GM12873 (cell line): ENCODE results near the gene TRAF3IP1.

ENCODE experiments used
- CTCF ChIP-seq: IDR thresholded peaks from 2 replicates; pipeline ENCODE4 v1.5.1; 2012; ENCODE audit warnings: low read depth, mild to moderate bottlenecking, moderate library complexity, low read length, control low read depth; ENCODE audit not compliant: insufficient read depth; ENCODE audit errors: missing control alignments

TRAF3IP1 gene

GRCh38 chr2:238424313-238424700, 104.0 kb downstream of the TRAF3IP1 start:
- TF ChIP-seq CTCF = no peak

GRCh38 chr2:238425505-238425978, 105.2 kb downstream of the TRAF3IP1 start:
- no peak for TF ChIP-seq CTCF

- TF ChIP-seq CTCF = no peak
These were observed 105.8 kb downstream of the TRAF3IP1 start for GRCh38 chr2:238425979-238426567.

- TF ChIP-seq CTCF = no peak
These were observed 106.5 kb downstream of the TRAF3IP1 start, which contains the start of gene ASB1 for GRCh38 chr2:238426568-238427434. Gene ASB1 (plus strand): TSS chr2:238426927. CDS start chr2:238427071, 144 bp downstream.

GRCh38 chr2:238427435-238428162, 107.3 kb downstream of the TRAF3IP1 start:
- TF ChIP-seq CTCF = no peak

- TF ChIP-seq CTCF = no peak
These were observed 108.5 kb downstream of the TRAF3IP1 start for GRCh38 chr2:238428866-238429265.

- TF ChIP-seq CTCF = no peak
These were observed 110.5 kb downstream of the TRAF3IP1 start for GRCh38 chr2:238430781-238431180.
